HG03457 (cell line): ENCODE measurements around the gene TBC1D16.

Experiments
- ATAC-seq: cut with Tn5 transposase; IDR thresholded peaks from one replicate; pipeline ENCODE4 v1.9.1; 2021; ENCODE audit warnings: moderate number of reproducible peaks; ENCODE audit not compliant: unreplicated experiment

The TBC1D16 gene

DNA sequence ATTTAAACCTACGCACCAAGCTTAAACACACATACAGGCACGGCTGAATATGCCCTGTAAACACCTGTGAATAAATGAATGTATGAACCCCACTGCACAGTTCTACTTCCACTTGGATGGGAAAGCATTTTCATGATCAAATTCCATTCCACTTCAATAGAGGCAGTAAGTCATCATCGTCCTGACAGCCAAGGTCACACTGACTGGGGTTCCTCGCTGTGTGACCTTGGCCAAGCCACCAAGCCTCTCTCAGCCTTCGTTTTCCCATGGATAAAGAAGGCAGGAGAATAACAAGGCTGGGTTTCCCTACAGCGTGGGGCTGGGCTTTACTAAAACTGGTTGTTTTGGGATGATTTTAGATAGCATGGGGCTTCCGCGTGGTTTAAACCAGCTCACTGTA, 82.8 kb downstream of the TBC1D16 start:
- ATAC-seq, result no peak

DNA sequence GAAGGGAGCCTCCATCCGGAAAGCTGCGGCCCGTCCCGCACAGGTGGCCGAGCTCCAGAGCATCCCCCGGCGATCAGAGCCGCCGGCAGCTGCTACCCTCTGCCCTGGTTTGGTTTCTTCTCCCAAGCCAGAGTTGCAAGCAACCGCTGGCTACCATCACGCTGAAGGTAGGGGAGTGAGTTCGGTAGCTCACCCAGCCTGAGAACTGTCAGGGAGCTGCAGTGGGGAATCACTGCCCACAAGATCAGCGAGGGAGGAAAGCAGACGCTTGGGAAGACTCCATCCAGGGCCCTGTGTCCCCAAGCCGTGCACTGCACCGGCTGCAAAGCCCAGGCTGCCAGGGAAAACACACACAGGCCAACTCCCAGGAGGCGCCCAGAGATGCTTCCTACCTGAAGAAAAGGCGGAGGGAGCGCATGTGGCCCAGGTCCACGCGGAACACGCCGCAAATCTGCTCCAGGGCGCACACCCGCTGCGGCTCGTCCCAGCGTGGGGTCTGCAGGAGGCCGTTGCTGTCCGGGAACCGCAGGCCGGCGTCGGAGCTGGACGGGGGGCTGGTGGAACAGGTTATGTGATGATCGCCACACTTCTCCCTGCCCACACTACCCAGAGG, 83.3 kb downstream of the TBC1D16 start:
- no peak for ATAC-seq

DNA sequence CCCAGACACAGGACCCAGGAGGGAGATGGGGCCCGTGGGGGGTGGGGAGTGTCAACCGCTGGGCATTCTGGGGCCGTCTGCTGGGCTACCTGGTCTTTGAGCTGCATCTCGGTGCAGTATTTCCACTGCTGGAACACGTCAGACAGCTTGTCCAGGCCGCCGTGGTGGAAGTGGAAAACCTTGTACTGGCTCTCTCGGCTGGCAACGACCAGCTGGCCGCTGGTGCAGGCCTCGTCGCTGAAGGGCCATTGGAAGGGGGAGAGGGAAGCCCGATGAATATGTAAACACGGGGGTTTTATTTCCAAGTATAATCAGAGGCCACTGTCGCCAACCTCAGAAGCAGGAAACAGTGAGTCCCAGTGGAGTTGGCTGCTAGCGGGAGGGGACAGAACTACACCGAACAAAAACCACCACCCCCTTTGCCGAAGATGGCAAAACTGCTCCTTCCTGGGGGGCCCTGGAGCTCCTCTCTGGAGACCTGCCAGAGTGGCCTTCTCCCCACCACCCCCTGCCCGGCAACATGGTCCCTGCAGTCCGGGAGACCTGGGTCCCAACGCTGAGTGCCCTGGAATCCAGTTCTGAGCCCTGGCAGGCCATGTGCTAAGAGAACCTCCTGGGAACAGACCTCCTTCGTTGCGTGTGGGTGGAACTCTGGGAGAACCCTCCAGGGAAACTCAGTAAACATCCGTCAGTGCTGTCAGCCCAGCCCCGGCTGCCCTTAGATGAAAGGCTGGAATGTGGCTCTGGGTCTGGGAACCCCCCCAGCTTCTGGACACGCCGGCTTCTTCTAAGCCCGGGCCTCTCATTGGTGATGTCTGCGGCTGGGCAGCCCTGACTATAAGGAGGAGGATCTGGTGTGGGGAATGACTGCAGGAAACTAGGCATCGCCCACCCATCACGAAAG, 84.1 kb downstream of the TBC1D16 start:
- ATAC-seq, result no peak

DNA sequence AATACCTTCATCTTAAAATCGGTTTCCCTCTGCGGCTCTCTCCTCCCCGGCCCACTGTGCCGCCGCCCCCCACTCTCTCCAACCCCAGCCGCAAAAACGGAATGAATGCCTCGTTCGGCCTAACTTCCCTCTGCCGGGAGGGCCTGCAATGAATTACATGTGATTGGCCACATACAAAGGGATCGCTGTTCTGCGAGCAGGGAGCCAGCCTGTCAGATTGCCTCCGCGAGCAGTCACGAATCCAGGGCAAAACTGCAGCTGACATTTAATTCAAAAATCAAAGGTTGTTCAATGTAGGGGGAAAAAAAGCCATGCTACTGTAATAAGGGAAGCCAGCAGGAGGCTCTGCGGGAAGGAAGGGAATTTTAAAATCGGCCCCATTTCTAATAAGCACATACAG, 84.9 kb downstream of the TBC1D16 start:
- no peak for ATAC-seq

DNA sequence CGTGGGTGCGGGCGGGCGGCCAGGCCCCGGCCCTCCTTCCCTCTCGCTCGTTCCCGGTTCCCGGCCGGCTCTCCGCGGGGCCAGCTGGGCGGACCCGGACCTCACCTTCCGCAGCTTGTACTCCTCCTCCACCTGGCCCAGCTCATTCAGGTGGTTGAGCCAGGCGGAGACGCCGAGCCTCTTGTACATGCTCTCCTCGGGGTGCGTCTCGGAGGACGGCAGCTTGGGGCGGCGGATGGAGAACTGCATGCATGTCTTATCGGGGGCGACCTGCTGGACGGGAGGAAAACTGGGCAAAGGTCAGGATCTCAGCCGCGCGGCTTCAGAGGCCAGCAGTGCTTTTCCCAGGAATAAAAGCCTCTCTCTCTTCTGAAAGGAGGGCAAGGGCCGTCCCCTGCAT, 85.4 kb downstream of the TBC1D16 start:
- ATAC-seq, result no peak

- no peak for ATAC-seq
Observed at GRCh38 chr17:79949656-79950209, 85.9 kb downstream of the TBC1D16 start.

DNA sequence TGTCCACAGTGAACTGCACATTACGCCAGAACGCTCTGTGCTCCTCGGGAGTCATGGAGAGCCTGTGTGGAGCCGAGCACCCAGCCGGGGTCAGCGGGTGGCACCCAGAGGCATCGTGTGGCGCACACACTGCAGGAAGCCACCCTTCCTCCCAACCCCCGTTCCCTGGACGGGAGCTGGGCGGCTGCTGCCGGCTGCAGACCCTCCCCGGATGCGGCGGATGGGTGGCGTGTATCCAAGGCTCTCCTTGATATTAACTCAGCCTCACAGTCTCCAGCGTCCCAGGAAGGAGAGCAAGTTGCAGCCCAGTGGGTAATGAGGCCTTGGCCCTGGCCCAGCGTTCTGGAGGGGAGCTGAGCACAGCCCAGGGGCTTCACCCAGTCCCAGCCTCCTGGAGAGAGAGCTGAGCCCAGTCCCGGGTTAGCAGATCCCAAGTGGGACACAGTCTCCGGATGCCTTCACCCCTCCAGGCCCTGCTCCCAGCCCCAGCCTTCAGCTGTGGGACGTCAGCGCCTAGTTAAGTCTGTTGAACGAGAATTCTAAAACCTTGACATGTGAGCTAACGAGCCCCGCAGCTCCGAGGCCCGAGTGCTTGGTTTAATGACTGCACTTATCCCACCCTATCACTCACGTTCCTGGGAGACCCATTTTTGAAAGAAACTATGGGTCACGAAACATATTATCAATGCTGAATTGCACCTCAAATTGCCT, 86.6 kb downstream of the TBC1D16 start:
- no peak for ATAC-seq

DNA sequence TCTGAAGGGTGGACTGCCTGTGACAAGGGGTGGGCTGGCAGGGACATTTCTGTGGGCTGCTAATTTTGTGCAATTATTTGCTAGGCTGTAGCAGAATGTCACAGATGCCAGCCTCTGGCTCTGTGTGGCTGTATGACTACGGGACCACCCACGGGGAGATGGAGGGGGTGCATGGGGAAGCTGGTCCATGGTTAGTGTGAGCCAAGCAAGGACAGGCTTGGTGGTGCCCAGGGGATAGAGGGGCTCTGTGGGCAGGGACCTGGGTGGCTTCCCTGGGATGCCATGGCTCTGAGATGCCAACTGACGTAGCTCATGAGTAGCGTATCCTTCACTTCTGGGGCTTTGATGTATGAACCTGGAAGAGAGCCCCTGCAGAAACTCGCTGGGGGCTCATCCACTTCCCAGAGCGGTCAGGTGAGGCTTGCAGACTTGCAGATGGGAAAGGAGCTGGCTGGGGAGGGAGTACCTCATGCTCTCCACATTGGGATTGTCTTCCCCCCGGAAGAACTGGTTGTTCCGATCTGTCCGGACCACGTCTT, 87.2 kb downstream of the TBC1D16 start:
- ATAC-seq, result no peak

DNA sequence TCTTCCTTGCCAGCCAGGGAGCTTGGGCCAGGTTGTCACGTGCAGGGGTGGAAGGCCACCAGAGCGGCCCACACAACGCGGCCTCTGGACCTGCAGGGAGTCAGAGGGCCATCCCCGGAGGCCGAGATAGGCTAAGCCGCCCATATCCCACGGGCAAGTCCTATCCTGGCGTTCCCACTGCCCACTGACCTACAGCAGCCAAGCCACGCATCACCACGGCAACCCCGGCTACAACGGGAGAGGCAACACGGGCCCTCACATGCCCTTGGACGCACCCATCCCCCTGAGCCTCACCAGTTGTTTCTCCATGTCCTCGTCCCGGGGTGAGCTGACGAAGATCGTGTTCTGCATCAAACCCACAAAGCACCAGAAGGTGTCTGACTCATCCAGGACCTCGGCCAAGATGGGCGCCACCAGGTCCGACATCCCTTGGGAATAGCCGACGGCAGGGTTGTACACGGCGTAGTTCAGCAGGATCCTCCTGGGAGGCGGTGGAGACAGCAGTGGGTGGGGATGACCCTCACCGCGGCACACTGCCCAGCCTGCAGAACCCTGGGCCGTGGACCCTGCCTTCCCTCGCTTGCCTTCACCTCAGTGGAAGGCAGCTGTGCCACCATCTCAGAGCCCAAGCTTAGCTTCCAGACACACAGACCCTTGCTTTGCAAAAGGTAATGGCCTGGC, 88.2 kb downstream of the TBC1D16 start:
- no peak for ATAC-seq

DNA sequence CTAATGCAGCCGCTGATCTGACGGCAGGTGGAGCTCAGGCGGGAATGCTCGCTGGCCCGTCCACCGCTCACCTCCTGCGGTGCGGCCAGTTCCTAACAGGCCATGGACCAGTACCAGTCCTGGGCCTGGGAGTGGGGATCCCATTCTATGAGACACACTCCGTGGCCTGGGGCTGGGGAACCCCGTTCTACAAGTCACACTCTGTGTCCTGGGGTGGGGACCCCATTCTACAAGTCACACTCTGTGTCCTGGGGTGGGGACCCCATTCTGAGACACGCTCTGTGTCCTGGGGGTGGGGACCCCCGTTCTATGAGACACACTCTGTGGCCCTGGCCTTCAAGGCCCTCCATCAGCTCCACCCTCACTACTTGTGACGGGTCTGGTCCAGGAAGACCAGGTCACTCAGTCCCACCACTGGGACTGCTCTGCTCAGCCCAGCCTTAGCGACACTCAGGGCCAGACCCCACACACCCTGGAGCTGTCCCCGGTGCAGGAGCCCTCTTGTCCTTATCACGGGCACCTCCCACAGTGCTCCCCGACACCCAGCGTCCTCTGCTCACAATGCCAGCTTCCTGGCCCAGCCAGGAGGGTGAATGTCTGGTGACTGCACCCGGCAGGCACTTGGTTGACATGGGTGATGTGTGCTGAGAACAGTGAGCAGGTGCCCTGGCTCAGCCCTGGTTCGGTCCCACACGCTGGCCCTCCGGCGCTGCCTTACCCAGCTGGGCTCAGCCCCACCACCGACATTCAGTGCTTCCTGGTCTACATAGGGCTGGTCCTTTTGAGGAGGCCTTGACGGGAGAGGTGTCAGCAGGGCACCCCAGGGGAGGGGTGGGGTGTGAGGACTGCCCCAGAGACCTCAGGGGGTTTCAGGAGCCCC, 89.1 kb downstream of the TBC1D16 start:
- ATAC-seq, result no peak

- ATAC-seq, result no peak
Observed at GRCh38 chr17:79945591-79946255, 89.9 kb downstream of the TBC1D16 start.

DNA sequence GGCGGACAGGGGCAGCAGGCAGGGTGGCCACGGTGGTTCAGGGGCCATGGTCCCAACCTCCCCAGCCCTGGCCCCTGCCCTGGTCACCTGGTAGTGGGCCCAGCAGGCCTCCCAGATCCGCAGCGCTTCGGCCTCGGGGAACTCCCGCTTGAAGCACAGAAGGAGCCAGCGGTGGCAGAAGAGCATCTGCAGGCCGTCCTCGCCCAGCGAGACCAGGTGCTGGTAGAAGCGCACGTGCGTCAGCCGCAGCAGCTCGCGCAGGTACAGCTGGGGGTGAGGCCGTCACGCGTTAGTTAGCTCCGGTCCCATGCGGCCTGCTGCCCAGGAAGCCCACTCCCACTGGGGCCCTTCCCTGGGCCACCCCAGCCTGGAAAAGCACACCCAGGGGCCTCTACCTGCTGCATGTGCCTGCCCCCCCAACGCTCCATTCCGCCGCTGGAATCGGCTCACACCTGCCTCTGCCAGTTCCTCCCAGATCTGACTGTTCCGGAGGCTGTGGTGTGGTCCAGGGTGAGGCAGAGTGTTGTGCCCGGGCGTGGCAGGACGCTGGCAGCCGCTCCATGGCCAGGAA, 90.8 kb downstream of the TBC1D16 start:
- ATAC-seq, result no peak

DNA sequence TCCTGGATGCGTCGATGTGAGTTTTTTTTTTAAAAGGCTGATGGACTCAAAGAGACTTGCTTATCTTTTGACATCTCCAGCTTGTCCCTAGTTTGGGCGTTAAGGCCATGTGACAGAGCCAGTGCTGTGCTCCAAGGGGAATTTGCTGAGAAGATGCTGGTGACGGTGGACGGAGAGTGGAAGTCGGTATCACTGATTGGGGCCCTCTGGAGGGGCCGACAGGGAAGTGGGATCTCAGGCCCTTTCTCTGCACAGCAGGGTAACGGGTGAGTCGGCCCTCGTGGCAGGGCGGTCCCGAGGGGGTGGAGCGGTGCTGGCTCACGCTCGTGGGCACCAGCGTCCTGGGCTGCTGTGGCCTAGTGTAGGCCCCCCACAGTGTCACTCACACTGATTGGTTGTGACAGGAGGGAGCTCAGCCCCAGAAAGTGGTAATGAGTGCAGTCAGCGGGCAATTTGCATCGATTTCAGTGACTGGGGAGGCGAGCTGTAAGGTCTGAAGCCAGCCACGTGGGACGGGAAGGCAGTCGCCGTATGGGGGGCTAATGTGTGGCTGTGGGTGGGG, 91.3 kb downstream of the TBC1D16 start:
- ATAC-seq, result no peak

DNA sequence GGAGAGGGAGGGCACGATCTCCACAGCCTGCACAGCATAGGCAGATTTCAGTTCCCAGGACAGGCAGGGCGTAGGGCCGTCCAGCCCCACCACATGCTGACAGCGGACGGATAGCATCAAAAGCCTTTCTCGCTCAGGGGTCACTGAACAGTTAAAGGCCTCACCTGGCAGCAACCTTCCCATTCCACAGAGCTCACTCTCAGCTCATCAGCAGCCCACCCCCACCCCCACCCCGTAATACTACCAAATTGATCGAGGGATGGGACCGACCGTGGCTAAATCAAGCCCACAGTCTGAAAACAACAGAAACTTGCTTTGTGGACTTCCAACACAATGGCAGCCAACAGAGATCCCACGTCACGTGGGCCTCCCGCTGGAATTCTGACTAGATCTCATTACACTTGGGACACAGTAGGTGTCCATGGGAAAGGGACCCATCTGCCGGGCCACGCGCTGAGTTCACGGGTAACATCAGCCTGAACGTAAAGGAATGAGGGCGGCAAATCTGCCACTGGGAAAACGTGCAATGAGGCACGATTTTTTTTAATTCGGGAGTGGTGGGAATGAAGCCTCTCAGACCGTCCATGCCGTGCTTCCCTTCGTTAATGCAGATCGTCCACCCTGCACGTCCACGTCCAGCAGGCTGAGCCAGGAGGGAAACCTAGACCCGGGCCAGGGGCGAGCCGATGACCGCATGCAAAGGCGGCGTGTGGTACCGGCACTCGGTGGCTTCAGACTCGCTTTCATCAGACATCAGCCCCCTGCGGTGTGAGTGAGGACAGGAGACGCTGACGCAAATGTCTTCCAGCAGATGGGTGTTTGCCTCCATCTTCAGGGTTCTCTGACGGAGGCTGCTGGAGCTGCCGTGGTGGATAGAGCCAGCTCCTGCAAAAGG, 92.1 kb downstream of the TBC1D16 start:
- no peak for ATAC-seq

DNA sequence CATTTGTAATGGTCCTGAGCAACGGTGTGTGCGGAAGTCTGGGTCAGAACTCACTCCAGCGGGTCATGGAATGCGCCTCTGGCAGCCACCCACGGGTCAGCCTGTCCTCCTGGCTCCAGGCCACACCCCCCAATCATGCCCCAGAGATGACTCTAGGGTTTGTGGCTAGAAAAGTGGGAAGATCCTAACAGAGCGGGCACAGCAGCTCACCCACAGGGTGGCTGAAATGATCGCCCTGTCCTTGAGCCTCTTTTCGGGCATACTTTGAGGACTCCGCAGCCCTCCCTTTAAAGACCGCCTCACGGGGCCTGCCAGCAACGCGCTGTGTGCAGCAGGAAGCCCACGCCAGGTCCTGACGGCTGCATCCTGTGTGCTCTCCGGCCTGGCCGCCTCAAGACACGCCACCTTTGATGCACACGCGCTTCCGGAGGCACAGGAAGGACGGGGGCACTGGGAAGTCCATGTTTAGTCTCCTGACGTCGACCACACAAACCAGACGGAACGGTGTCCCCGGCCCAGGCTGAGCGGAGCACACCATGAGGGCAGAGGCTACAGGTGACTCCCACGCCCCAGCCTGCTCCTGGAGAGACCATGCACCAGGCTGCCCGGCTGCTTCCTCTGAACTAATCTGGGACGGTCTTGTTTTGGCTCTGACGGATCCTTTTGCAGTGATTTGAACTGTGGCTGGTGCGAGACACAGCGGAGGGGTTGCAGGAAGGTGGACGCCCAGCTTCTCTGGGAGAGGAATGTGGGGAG, 92.9 kb downstream of the TBC1D16 start:
- no peak for ATAC-seq

DNA sequence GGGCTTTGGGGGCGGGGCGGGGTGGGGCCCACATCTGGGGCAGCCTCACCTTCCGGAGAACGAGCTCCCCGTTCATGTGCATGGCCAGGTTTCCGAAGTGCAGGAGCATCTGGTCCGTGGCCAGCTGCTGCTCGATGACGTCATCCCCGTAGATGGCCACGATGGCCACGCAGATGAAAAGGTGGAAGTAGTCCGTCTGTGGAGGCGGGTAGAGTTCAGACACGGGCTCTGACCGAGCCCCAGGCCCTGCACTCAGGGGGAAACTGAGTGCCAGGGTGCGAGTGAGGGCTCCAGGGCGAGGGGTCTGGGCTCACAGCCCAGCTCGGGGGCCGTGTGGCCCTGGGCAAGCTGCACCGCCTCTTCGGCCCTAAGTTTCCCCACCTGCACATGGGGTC, 93.7 kb downstream of the TBC1D16 start:
- no peak for ATAC-seq
